Thyroid gland (tissue), 4 donors: ENCODE data around the gene WDR19.

ENCODE experiments used
- CTCF ChIP-seq, 6 experiments: fragments of 200-600 bp in 3 of 6; fragments of 450-650 bp in 3 of 6; sonication (generic) in 3 of 6; IDR thresholded peaks; one replicate each; pipeline ENCODE4 v1.5.1; 2016 to 2019; ENCODE audit warnings: antibody characterized with exemption in 6 of 6, mild to moderate bottlenecking in 2 of 6, inconsistent platforms in 1 of 6, moderate library complexity in 1 of 6
- POLR2A ChIP-seq, 2 donors: fragments of 450-650 bp; IDR thresholded peaks; one replicate each; pipeline ENCODE4 v1.6.1; 2017; ENCODE audit warnings: antibody characterized with exemption in 2 of 2, mild to moderate bottlenecking in 2 of 2, moderate library complexity in 1 of 2

- TF ChIP-seq CTCF (IDR thresholded peaks at IDR 0.05), result no peak
- TF ChIP-seq POLR2A (IDR thresholded peaks at IDR 0.05), result no peak
Observed at GRCh38 chr4:39305912-39306677, 123.8 kb downstream of the WDR19 start.
